Stimulated activated CD4-positive, alpha-beta T cell treated with anti-CD3 and anti-CD28 coated beads, Interleukin-15, amount 100 ng/mL, for 24 hours (primary cell): ENCODE data around the gene NNAT.
"Not testable (repeated sequence)": the region's sequence is repeated elsewhere in the genome, so short reads cannot be mapped to it uniquely, and the experiment has no call there.

Source experiments
- DNase-seq: peaks from one replicate; pipeline ENCODE4 v3.0.0-alpha.2; 2020

The NNAT gene

DNA sequence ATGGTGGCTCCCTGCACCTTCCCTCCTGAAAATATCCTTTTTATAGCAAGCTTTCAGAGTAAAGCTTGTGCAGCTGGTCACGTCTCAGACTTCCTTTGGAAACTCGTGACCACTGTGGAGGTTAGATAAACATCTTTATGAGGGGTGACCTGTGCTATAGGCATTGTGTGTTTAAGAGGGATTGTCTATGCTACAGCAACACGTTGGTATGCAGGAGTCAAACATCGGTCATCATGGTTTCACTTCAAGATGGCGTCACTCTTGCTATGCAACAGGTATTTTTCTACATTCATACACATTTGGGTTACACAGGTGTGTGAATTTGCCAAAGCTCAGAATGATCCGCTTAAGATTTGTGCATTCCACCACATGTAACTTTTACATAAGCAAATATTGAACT, 21.2 kb downstream of the NNAT start:
- no peak for DNase-seq

DNA sequence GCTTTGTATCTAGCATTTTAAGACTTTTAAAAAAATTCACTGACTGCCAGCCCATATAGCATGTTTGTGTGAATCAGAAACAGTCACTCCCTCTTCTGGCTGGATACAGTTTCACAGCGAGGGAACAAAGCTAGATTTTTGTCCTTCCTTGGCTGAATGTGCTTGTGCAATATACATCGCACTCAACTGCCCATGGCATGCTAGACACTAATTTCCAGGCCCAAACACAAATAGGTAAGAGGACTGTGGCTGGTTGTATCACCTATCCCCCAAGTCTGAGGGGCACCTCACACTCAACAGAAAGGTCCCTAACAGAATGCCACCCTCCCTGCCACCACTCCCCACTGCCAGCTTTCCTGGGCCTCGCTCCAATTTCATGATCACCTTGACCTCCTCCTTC, 22.8 kb downstream of the NNAT start:
- no peak for DNase-seq

DNA sequence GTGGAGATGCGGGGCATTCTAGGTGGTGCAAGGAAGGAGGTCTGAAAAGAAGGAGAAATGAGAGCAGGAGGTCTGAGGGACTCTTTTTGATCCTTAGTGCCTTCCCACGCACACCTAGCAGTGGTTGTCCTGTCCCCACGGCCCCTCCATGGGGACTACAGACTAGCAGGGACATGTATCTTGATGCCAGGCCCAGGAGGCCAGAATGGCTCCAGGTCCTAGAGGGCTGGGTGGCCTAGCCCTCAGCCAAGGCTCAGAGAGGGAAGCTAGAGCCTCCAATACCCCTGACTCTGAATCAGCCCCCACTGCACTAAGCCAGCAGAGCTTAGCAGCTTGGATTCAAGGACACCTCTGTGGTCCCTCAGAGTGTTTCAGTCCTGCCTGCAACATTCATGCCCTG, 23.3 kb downstream of the NNAT start:
- no peak for DNase-seq

DNA sequence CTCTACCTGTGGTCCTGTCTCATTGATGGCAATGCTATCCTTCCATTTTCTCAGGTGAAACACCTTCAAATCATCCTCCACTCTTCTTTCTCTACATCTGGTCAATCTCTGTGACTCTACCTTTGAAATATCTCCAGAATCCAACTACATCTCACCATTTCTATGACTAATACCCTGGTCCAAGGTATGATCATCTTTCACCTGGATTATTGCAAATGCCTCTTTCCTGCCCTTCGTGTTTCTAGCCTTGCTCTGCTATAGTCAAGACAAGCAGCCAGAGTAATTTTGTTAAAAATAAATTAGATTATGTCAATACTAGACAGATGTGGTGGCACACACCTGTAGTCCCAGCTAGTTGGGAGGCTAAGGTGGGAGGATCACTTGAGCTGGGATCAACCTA, 24.5 kb downstream of the NNAT start:
- DNase-seq, result no peak

DNA sequence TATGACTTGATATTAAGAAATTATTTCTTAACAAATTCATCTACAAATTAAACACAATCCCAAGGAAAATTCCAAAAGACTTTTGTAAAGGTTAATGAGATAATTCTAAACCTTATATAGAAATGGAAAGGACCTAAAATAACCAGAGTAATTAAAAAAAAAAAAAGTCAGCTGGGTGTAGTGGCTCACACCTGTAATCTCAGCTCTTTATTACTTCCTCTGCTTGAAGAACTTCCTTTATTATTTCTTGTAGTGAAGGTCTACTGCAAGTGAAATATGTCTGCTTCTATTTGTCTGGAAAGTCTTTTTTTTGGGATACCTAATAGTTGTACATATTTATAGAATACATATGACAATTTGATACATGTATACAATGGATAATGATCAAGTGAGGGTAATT, 26.9 kb downstream of the NNAT start:
- no peak for DNase-seq

DNA sequence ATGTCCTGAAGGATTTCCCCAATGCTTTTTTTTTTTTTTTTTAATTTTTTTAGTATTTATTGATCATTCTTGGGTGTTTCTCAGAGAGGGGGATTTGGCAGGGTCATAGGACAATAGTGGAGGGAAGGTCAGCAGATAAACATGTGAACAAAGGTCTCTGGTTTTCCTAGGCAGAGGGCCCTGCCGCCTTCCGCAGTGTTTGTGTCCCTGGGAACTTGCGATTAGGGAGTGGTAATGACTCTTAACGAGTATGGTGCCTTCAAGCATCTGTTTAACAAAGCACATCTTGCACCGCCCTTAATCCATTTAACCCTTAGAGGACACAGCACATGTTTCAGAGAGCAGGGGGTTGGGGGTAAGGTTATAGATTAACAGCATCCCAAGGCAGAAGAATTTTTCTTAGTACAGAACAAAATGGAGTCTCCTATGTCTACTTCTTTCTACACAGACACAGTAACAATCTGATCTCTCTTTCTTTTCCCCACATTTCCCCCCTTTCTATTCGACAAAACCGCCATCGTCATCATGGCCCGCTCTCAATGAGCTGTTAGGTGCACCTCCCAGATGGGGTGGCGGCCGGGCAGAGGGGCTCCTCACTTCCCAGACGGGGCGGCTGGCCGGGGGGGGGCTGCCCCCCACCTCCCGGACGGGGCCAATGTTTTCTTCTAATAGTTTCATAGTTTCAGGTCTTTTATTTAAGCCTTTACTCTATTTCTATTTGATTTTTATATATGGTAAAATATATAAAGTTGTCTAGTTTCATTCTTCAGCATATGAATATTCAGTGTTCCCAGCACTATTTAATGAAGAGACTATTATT, 29.3 kb downstream of the NNAT start:
- not testable (repeated sequence) for DNase-seq

DNA sequence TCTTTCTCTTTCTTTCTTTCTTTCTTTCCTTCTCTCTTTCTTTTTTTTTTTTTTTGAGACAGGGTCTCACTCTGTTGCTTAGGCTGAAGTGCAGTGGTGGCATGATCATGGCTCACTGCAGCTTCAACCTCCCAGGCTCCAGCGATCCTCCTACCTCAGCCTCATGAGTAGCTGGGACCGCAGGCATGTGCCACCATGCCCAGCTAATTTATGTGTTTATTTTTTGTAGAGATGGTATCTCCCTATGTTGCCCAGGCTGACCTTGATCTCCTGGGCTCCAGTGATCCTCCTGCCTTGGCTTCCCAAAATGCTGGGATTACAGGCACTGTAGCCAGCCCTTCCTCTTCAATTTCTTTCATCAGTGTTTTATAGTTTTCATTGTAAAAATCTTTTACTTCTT, 30.6 kb downstream of the NNAT start:
- not testable (repeated sequence) for DNase-seq

DNA sequence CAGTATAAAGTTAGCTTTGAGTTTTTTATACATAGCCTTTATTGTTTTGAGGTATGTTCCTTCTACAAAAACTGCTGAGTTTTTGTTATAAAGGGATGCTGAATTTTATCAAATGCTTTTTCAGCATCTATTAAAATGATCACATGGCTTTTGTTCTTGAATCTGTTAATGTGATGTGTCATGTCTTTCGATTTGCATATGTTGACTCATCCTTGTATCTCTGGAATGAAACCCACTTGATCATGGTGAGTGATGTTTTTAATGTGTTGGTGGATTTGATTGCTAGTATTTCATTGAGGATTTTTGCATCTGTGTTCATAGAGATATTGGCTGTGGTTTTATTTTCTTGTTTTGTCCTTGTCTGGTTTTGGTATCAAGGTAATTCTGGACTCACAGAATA, 31.4 kb downstream of the NNAT start:
- DNase-seq, result no peak

DNA sequence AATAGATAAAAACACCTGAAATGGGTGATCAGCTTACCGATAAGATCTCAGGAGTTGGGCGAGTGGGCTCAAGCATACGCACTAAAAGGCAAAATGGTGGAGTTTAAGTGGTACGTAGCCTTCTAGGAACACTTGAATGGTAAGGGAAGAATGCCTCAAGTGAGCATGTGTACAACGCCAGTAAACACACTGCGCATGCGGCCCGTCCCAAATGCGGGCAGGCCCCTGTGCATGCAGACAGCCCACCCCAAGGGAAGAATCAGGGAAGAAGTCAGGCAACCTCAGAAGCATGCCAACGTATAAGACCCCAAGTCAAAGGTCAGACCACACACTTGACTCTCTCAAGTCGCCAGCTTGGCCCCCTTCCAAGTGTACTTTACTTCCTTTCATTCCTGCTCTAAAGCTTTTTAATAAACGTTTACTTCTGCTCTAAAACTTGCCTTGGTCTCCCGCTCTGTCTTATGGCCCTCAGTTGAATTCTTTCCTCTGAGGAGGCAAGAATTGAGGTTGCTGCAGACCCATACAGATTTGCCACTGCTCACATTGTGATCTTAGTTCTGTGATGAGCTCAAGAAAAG, 33.8 kb downstream of the NNAT start:
- DNase-seq, result not testable (repeated sequence)

DNA sequence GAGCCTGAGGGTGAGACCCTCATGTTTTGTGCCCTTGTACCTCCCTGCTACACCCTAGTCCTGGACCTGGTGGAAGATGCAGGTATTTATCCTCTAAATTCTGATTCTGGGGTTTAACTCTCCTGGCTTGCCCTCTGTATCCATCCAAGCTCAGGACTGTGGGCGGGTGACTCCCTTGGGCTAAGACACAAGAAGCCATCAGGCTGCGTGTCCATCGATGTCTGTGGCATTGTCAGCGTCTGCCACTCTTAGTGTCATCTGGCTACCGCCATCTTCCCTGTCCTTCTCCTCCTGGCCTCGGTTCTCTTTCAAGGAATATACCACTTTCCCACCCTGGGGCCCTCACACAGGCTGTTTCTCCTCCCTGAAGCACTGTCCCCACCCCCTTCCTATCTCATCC, 35.5 kb downstream of the NNAT start:
- no peak for DNase-seq

DNA sequence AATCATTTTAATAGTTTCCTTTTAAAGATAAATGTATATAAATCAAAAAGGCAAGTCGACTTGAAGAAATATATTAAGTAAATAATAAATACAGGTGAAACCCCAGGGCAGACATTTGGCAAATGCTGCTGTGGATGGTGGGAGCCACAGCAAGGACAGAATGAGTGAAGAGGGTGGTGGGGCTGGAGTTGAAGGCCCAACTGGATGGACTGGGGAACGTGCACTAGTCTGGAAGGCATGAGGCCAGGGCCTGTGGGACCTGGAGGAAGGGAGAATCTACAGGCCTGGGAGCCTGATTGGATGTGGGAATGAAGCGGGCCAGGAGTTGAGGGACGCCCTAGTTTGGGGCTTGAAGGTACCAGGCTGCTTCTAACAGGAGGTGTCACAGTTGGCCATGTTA, 37.3 kb downstream of the NNAT start:
- no peak for DNase-seq

DNA sequence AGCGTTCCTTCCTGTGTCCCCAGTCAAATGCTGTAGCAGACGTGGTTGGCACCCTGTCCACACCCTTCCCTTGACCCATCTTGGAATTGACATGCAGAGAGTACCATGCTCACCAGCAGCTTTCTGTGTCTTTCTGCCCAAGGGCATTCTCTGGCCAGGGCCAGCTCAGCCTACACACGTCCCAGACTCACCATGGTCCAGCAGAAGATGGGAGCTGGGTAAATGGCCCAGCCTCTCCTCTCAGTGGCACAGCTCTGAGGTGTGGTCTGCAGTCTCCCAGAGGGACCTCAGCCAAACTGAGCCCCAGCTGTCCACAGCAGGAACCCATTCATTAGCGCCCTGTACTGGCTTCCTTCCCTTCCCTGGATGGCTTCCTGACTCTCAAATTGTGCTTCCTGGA, 37.7 kb downstream of the NNAT start:
- no peak for DNase-seq

DNA sequence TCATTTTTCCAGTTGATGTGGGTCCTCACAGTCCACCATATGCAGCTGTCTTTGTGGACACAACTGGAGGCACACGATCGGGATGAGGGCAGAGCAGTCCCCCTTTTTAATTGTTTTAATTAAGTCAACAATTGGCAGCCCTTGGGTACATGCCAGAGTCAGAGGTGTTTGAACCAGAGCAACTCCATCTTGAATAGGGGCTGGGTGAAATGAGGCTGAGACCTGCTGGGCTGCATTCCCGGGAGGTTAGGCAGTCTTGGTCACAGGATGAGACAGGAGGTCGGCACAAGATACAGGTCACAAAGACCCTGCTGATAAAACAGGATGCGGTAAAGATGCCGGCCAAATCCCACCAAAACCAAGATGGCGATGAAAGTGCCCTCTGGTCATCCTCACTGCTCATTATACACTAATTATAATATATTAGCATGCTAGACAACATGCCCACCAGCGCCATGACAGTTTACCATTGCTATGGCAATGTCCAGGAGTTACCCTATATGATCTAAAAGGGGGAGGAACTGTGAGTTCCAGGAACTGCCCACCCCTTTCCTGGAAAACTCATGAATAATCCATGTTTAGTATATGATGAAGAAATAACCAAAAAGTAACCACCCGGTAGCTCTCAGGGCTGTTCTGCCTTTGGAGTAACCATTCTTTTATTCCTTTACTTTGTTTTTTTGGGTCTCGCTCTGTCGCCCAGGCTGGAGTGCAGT, 38.4 kb downstream of the NNAT start:
- no peak for DNase-seq

DNA sequence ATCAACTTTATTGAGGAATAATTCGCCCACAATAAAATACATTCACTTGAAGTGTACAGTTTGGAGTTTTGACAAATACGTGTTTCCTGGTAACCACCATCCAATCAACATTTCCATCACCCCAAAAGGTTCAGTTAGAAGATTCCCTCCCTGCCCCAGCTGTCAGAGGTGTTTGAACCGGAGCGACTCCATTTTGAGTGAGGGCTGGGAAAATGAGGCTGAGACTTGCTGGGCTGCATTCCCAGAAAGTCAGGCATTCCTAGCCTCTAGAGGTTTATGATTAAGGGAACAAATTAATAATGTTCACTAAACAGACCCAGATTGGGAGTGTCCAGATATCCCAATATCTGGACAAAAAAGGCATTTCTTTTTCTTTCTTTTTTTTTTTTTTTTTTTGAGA, 39.6 kb downstream of the NNAT start:
- no peak for DNase-seq

DNA sequence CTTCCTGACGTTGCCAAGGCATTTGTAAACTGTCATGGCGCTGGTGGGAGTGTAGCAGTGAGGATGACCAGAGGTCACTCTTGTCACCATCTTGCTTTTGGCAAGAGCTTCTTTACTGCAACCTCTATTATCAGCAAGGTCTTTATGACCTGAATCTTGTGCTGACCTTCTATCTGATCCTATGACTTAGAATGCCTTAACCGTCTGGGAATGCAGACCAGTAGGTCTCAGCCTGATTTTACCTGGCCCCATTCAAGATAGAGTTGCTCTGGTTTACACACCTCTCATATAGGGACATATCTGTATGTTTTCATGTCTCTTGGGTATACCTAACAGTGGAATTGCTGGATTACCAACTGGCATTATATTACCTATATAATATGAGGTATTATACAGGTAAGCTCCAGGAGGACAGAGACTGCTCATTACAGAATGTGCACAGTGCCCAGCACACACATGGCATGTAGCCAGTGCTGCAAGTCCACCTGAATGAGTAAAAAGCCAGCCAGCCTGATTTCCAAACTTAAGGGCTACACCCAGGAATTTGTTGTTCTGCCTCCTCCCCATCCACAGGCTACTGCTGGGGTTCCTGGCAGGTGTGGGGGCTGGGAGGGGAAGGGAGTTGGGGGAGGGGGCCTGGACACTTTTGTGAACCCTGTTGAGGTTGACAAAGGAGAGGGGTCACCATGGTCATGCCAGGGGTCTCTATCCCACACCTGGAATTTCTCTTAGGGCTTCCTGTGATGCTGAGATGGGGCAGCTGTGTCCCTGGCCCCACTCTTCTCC, 41.8 kb downstream of the NNAT start:
- DNase-seq, result no peak

DNA sequence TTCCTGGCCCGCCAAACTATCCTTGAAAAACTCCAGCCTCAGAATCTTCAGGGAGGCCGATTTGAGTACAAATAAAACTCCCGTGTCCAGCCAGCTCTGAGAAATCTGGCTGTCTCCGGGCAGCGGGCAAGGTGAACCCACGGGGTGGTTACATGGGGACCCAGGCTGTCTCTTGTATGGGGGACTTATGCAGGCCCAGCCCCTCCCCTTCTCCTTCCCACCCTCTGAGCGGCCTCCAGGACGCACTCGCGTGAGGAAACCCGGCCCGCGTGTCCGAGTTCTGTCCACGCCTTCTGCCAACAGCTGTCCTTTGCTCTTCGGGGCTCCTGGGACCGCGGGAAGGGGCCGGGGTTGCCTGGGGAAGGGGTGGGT, 43.0 kb downstream of the NNAT start:
- DNase-seq, result no peak

DNA sequence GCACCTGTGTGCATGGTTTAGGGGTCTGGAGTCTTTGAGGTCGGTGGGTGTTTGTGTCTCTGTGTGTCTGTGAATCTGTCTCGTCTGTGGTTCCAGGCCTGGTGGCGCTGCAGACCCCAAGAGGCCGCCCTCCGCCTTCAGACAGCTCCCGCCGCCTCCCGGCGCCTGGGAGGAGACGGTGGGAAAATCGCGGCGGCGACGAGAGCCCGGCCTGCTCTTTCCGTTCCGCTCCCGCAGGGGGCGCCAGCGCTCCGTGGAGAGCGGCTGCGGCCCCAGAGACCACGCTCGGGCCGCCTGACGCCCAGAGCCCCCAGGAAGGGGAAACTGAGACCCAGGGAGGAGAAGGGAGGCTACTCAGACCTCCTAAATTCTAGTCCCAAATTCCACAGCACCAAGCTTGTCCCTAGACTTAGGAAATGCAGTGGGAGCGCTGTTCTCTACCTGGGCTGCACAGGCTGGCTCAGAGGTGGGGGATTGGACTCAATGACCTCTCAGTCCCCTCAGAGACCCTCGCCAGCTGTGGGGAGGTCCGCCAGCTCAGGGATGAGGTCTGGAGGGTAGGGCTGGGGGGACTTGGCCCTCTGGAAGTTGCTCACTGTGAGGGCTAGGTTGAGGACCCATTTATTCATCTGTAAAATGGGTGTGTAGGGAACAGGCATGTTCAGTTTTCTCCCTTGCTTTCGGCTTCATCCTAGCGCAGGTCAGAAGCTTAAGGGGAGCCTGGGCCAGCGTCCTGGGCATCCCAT, 43.5 kb downstream of the NNAT start:
- peak; percentile 63 for DNase-seq

DNA sequence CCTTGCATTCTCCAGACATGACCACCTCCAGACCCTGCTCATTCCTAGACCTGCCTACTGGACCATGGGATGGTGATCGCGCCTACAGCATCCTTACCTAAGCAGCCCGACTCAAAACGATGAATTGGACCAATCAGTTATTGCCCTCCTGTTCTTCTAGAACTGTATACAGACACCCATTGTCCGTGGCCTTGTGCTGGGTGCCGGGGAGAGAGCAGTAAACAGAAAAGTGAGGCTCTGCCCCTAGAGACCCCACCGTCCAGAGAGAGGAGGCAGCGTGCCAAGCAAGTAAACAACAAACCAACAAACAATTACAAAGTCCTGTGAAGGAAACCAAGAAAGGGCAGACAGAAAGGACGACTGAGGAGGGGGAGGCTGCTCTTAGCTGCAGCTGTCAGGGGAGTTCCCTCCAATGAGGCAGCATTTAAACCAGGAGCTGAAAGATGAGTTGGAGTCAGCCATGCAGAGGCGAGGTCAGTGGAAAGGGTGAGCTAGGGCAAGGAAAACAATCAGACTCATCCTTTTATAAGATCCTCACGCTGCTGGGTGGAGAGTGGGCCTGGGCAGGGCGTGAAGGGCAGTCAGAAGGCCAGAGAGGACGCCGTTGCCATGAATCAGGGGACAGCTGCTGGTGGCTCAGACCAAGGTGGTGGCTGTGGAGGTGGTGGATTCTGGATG, 44.2 kb downstream of the NNAT start:
- no peak for DNase-seq

DNA sequence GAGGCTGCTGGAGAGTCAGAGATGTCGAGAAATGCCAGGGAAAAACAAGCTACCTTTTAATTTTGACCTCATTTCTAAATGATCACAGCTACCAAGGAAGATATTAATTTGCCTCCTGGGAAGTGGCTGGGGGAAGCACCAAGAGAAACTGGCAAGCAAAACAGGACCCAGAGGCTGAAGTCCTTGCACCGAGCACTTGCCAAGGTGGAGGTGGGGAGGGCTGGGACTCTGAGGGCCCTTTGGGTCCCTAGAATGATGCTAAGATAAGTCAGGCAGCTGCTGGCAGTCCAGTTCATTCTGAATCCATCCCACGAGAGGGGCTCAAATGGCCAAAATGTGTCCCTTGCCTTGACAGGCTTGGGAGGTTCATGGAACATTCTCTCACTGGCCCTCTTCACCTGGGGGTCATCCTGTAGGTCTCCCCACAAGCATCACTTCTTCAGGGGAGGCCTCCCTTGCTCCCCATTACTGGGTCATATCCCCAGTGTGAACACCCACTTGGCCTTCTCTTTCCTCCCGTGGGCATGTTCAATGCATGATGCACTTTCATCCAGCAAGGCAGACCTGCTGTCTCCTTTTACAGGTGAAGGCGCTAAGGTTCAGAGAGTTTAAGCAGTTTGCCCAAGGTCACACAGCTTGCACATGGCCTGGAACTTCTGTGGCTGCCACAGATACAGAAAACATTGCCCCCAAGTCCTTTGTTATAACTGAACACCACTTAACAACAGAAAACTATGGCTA, 45.7 kb downstream of the NNAT start:
- no peak for DNase-seq

DNA sequence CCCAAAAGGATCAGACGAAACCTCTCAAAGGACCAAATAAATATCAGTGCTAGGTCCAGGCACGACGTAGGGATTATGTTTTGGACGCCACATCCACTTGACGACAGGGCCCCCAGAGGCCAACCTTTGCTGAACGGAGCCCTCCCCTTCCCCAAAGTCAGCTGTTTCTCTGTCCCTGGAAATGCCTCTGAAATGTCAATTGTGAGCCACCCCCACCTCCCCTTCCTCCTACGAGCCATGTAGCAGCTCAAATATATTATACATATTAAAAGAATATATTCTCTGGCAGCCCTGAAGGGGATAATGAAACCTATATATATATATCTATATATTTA, 46.2 kb downstream of the NNAT start:
- DNase-seq, result no peak
